Hepatic stellate cell (primary cell): ENCODE measurements around the gene TGOLN2.
A peak's percentile ranks its signal among the peaks of the same experiment; 100 is the strongest.
"Not testable (repeated sequence)": the region's sequence is repeated elsewhere in the genome, so short reads cannot be mapped to it uniquely, and the experiment has no call there.

Experiments used
- DNase-seq: peaks from one replicate; pipeline ENCODE4 v3.0.0; 2011; ENCODE audit warnings: low spot score

Gene TGOLN2

GRCh38 chr2:85327822-85328617 lies at the start of gene TGOLN2:
TSS of gene TGOLN2 (minus strand) at chr2:85327989. CDS start at chr2:85327962, 27 bp downstream.
- DNase-seq = peak; percentile 98

- no peak for DNase-seq
Observed at GRCh38 chr2:85377083-85377482, 49.3 kb upstream of the TGOLN2 start.

- no peak for DNase-seq
Observed at GRCh38 chr2:85376291-85377065, 48.7 kb upstream of the TGOLN2 start.

- no peak for DNase-seq
Observed at GRCh38 chr2:85371045-85371444, 43.3 kb upstream of the TGOLN2 start.

GRCh38 chr2:85369500-85369899 lies 41.7 kb upstream of the TGOLN2 start:
- no peak for DNase-seq

GRCh38 chr2:85368921-85369320 lies 41.1 kb upstream of the TGOLN2 start:
- DNase-seq = no peak

GRCh38 chr2:85367180-85367579 lies 39.4 kb upstream of the TGOLN2 start:
- DNase-seq = no peak

GRCh38 chr2:85362653-85363387 lies 35.0 kb upstream of the TGOLN2 start:
- not testable (repeated sequence) for DNase-seq

- no peak for DNase-seq
Observed at GRCh38 chr2:85357736-85358135, 29.9 kb upstream of the TGOLN2 start.

- DNase-seq = no peak
Observed at GRCh38 chr2:85356186-85356585, 28.4 kb upstream of the TGOLN2 start.

GRCh38 chr2:85355521-85355920 lies 27.7 kb upstream of the TGOLN2 start:
- DNase-seq = no peak

GRCh38 chr2:85355073-85355410 lies 27.3 kb upstream of the TGOLN2 start:
- DNase-seq = peak; percentile 25

- peak; percentile 97 for DNase-seq
Observed at GRCh38 chr2:85354286-85355072, 26.7 kb upstream of the TGOLN2 start, which contains the start of the genes ELMOD3 and RETSAT. TSS of gene ELMOD3 (plus strand) at chr2:85354769. CDS start at chr2:85357199, 2,430 bp downstream. TSS of gene RETSAT (minus strand) at chr2:85354528. CDS start at chr2:85354507, 21 bp downstream.

- DNase-seq = peak; percentile 47
Observed at GRCh38 chr2:85353876-85354285, 26.1 kb upstream of the TGOLN2 start.

GRCh38 chr2:85347599-85347998 lies 19.8 kb upstream of the TGOLN2 start:
- DNase-seq = no peak

- no peak for DNase-seq
Observed at GRCh38 chr2:85344356-85344954, 16.7 kb upstream of the TGOLN2 start.

GRCh38 chr2:85343207-85343895 lies 15.6 kb upstream of the TGOLN2 start:
- DNase-seq = not testable (repeated sequence)

GRCh38 chr2:85342156-85342555 lies 14.4 kb upstream of the TGOLN2 start:
- DNase-seq = no peak

GRCh38 chr2:85341269-85342029 lies 13.7 kb upstream of the TGOLN2 start:
- DNase-seq = no peak
